ENCODE measurements around the gene GMNN.
"Not testable (repeated sequence)": the region's sequence is repeated elsewhere in the genome, so short reads cannot be mapped to it uniquely, and the experiment has no call there.

DNA sequence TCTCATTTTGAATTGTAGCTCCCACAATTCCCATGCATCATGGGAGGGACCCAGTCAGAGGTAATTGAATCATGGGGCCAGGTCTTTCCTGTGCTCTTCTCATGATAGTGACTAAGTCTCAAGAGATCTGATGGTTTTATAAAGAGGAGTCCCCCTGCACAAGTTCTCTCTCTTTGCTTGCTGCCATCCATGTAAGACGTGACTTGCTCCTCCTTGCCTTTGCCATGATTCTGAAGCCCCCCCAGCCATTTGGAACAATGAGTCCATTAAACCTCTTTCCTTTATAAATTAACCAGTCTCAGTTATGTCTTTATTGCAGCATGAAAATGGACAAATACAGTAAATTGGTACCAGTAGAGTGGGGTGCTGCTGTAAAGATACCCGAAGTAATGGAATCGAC is 44.1 kb upstream of the GMNN start:
- TF ChIP-seq, protein P1, sequence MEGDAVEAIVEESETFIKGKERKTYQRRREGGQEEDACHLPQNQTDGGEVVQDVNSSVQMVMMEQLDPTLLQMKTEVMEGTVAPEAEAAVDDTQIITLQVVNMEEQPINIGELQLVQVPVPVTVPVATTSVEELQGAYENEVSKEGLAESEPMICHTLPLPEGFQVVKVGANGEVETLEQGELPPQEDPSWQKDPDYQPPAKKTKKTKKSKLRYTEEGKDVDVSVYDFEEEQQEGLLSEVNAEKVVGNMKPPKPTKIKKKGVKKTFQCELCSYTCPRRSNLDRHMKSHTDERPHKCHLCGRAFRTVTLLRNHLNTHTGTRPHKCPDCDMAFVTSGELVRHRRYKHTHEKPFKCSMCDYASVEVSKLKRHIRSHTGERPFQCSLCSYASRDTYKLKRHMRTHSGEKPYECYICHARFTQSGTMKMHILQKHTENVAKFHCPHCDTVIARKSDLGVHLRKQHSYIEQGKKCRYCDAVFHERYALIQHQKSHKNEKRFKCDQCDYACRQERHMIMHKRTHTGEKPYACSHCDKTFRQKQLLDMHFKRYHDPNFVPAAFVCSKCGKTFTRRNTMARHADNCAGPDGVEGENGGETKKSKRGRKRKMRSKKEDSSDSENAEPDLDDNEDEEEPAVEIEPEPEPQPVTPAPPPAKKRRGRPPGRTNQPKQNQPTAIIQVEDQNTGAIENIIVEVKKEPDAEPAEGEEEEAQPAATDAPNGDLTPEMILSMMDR (IDR thresholded peaks at IDR 0.05; ENCODE audit: poor library complexity, severe bottlenecking): not testable (repeated sequence)
- TF ChIP-seq, protein P2, sequence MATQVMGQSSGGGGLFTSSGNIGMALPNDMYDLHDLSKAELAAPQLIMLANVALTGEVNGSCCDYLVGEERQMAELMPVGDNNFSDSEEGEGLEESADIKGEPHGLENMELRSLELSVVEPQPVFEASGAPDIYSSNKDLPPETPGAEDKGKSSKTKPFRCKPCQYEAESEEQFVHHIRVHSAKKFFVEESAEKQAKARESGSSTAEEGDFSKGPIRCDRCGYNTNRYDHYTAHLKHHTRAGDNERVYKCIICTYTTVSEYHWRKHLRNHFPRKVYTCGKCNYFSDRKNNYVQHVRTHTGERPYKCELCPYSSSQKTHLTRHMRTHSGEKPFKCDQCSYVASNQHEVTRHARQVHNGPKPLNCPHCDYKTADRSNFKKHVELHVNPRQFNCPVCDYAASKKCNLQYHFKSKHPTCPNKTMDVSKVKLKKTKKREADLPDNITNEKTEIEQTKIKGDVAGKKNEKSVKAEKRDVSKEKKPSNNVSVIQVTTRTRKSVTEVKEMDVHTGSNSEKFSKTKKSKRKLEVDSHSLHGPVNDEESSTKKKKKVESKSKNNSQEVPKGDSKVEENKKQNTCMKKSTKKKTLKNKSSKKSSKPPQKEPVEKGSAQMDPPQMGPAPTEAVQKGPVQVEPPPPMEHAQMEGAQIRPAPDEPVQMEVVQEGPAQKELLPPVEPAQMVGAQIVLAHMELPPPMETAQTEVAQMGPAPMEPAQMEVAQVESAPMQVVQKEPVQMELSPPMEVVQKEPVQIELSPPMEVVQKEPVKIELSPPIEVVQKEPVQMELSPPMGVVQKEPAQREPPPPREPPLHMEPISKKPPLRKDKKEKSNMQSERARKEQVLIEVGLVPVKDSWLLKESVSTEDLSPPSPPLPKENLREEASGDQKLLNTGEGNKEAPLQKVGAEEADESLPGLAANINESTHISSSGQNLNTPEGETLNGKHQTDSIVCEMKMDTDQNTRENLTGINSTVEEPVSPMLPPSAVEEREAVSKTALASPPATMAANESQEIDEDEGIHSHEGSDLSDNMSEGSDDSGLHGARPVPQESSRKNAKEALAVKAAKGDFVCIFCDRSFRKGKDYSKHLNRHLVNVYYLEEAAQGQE (IDR thresholded peaks at IDR 0.05; ENCODE audit: borderline replicate concordance): not testable (repeated sequence)
- TF ChIP-seq POLR2AphosphoS5 (IDR thresholded peaks at IDR 0.05); EP300 (conservative IDR thresholded peaks at IDR 0.05; ENCODE audit: poor library complexity, severe bottlenecking); EZH2 (IDR thresholded peaks at IDR 0.05; ENCODE audit: borderline replicate concordance, insufficient read depth, low read length, poor library complexity, severe bottlenecking); TAF1 (IDR thresholded peaks at IDR 0.05; ENCODE audit: low read depth); RAD21 (conservative IDR thresholded peaks at IDR 0.05); SMC3 (conservative IDR thresholded peaks at IDR 0.05; ENCODE audit: poor library complexity); MXI1 (conservative IDR thresholded peaks at IDR 0.05; ENCODE audit: poor library complexity, severe bottlenecking): not testable (repeated sequence)

All from neural cell (in vitro differentiated cells).